Right hindlimb (tissue), 1 donor: ENCODE data around the gene TEX261.
A peak's percentile ranks its signal among the peaks of the same experiment; 100 is the strongest.
"Not testable (repeated sequence)": the region's sequence is repeated elsewhere in the genome, so short reads cannot be mapped to it uniquely, and the experiment has no call there.

ENCODE experiments used
- DNase-seq: peaks from one replicate; pipeline ENCODE4 v3.0.0-alpha.2; 2018

The TEX261 gene

GRCh38 chr2:70994699-70995425 is at the start of gene TEX261:
TEX261 (minus strand) TSS chr2:70994873; CDS start chr2:70994757, 116 bp downstream.
- DNase-seq: peak; percentile 93

GRCh38 chr2:71043531-71044407 is 49.1 kb upstream of the TEX261 start:
- DNase-seq: no peak

GRCh38 chr2:71042287-71042686 is 47.6 kb upstream of the TEX261 start:
- no peak for DNase-seq

GRCh38 chr2:71036296-71036695 is 41.6 kb upstream of the TEX261 start:
- not testable (repeated sequence) for DNase-seq

GRCh38 chr2:71023553-71024243 is 29.0 kb upstream of the TEX261 start:
- not testable (repeated sequence) for DNase-seq

- DNase-seq: not testable (repeated sequence)
Observed at GRCh38 chr2:71021394-71021793, 26.7 kb upstream of the TEX261 start.

GRCh38 chr2:71019989-71020388 is 25.3 kb upstream of the TEX261 start:
- not testable (repeated sequence) for DNase-seq

GRCh38 chr2:71018625-71019024 is 24.0 kb upstream of the TEX261 start:
- no peak for DNase-seq

- not testable (repeated sequence) for DNase-seq
Observed at GRCh38 chr2:71011786-71012185, 17.1 kb upstream of the TEX261 start.

- DNase-seq: no peak
Observed at GRCh38 chr2:71008342-71008741, 13.7 kb upstream of the TEX261 start.

- no peak for DNase-seq
Observed at GRCh38 chr2:71006955-71007799, 12.5 kb upstream of the TEX261 start.

- no peak for DNase-seq
Observed at GRCh38 chr2:71006323-71006722, 11.7 kb upstream of the TEX261 start.

GRCh38 chr2:71005271-71006202 is 10.9 kb upstream of the TEX261 start:
- no peak for DNase-seq

- no peak for DNase-seq
Observed at GRCh38 chr2:71004857-71005256, 10.2 kb upstream of the TEX261 start.

GRCh38 chr2:71003966-71004755 is 9.5 kb upstream of the TEX261 start:
- no peak for DNase-seq

GRCh38 chr2:71003396-71003795 is 8.7 kb upstream of the TEX261 start:
- DNase-seq: no peak

GRCh38 chr2:71001981-71002570 is 7.4 kb upstream of the TEX261 start:
- DNase-seq: no peak

- no peak for DNase-seq
Observed at GRCh38 chr2:71001592-71001927, 6.9 kb upstream of the TEX261 start.

GRCh38 chr2:71000780-71001591 is 6.3 kb upstream of the TEX261 start:
- peak; percentile 66 for DNase-seq
